CD4-positive, alpha-beta T cell treated with Interleukin-1 beta for 1 hour (primary cell): ENCODE results near the gene ABCG8.
"Not testable (repeated sequence)": the region's sequence is repeated elsewhere in the genome, so short reads cannot be mapped to it uniquely, and the experiment has no call there.

Experiments used
- DNase-seq, 2 donors: peaks; one replicate each; pipeline ENCODE4 v3.0.0-alpha.2; 2020 to 2022

Gene ABCG8

GRCh38 chr2:43874776-43875451, 36.1 kb downstream of the ABCG8 start:
- DNase-seq = no peak

DNA sequence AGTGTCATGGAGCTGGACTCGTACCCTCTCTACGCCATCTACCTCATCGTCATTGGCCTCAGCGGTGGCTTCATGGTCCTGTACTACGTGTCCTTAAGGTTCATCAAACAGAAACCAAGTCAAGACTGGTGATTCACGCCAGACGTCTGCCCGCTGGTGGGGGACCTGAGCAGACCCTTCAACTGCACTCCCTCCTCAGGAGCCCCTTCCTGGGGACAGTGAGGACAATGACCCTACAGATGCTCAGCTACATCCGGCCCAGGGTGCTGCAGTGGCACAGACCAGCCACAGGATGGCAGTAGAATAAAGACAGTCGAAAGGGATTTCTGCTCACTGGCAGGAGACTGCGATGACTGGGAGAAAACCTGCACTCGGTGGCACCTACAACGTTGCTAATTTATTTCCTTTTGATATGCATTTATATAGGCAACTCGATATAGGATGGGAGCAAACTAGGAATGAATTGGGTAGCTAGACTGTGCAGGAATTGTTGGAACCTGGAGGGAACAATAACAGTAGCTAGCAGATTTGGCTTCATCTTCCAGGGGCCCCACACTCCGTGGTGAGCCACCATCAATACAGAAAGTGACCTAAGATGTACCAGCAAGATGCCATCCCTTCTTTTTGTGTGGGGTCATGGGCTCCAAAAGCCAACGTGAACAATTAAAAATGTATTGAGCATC, 39.2 kb downstream of the ABCG8 start:
- DNase-seq = peak; percentile 40 to 55

- DNase-seq = no peak
These were observed 40.5 kb downstream of the ABCG8 start for GRCh38 chr2:43879261-43879660.

GRCh38 chr2:43880471-43880870, 41.7 kb downstream of the ABCG8 start:
- DNase-seq = no peak

DNA sequence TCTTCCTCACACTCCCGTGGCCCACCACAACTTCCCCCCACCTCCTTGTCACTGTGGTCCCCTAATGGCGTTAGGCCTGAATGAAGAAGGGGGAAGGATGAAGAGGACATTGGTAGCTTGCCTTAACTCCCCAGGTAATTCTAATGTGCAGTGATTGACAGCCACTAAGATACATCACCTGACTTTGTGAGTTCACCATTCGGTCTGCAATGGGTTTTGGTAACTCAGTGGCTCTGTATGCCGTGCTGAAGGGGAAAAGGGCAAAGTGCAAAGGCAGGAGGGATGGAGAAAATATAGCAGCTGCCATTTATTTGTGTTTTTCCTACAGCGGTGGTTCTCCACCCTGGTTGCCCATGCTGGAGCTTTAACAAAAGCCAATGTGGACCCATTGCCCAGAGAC, 42.2 kb downstream of the ABCG8 start:
- no peak for DNase-seq

DNA sequence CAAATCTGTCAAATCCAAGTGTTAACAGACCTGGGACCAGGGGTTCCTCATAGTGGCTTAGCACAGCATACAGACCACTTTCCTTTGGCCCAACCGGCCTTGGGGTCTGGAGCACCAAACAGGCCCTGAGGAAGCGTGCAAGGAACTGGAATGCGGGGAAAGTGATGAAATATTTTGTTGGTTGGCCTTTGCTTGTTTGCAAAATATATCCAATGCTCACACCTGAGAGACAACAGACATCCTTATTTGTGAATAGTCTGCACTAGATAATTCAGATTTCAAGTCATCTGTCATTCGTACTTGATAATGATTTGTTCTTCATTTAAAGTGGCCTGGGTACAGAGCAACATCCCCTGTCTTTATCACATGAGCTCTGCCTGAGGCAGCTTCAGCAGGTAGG, 43.5 kb downstream of the ABCG8 start:
- no peak for DNase-seq

- DNase-seq = no peak
These were observed 45.9 kb downstream of the ABCG8 start for GRCh38 chr2:43884689-43885088.

- no peak for DNase-seq
These were observed 46.4 kb downstream of the ABCG8 start for GRCh38 chr2:43885132-43885632.

GRCh38 chr2:43887176-43887575, 48.4 kb downstream of the ABCG8 start:
- no peak for DNase-seq

GRCh38 chr2:43889416-43889815, 50.6 kb downstream of the ABCG8 start:
- no peak for DNase-seq

DNA sequence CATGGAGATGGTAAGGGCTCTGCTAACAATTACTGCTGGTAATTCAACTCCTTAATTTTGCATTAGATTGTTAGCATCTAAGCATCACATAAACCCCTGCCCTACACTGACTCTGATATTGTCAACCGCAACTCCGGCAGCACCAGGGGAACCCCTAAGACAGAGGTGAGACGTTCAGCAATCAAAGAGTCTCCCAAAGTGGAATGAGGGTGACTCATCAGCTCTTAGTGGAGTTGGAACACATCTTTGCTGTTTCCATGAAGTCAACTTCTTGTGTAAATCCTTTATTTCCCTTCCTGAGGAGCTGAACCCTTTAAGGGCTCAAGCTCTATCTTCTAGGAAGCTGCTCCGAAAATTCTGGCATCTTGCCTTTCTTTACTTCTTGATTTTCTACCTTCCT, 52.1 kb downstream of the ABCG8 start:
- no peak for DNase-seq

- DNase-seq = no peak
These were observed 56.0 kb downstream of the ABCG8 start for GRCh38 chr2:43894743-43895142.

GRCh38 chr2:43896906-43897305, 58.1 kb downstream of the ABCG8 start:
- DNase-seq = no peak

DNA sequence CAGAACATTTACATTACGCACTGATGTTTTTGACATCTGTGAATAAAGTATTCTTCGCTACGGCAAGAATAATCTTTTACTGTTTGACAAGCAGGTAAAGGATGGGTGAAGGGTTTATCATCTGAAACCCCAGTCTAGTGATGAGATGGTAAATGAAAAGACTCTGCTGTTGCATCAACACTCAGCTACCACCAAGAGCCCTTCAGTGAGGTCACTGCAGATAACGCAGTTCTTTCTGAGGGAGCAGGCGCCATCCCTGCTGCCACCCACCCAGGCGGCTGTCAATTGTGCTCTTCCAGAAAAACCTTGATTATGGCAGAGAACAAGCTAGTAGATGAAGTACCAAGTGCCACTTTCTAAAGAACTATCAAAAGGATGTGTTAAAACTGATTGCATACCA, 58.7 kb downstream of the ABCG8 start:
- DNase-seq = no peak

DNA sequence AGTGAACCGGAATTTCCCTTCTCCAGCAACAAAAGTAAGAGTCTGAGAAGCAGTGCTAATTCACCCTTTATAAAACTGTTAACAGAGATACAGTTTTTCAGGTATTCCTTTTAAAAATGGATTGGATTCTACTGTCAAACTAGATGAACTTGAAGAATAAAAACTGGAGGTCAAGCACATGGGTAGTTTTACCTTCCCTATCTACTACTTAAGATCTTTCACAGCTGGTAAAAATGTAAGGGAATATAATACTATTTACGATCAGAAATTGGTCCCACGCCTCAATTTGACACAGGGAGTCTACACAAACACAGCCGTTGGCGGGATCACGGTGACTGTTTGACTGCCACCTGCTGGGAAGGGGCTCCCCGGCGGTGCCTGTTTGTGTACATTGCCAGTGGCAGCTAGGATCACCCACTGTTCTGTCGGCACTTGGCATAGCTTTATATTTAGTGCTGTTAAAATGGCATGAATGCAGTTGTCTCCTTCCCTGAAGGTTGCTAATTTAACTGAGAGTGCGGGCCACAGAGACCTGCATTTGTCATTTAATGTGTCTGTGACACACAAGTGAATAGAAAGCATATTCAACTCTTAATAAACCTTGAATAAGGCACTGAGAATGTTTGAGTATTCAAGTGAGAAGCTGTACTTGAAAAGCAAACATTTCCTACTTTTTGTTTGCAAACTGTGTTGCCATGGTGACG, 59.5 kb downstream of the ABCG8 start:
- DNase-seq = no peak

DNA sequence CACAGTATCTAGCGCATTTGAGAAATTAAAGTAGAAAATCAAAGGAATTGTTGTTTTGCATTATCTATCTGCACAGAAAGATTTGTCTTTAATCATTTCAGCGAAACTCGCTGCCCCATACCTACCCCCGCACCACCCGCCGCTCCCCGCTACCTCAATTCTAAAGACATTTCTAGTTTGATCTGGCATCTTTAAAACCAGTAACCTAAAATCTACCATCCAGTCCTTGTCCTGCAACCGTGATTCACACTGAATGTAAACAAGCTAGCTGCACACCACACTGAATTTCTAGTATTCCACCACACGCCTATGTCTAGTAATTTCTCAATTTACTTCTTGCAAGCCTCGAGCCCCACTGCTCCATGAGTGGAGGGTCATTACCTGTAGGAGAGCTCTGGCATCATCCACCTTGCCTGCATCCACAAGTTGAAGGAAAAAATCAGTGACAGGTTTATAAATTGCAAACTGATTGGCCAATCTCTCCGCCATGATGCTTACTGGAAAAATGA, 60.1 kb downstream of the ABCG8 start:
- no peak for DNase-seq

GRCh38 chr2:43899589-43899988, 60.8 kb downstream of the ABCG8 start:
- DNase-seq = no peak

DNA sequence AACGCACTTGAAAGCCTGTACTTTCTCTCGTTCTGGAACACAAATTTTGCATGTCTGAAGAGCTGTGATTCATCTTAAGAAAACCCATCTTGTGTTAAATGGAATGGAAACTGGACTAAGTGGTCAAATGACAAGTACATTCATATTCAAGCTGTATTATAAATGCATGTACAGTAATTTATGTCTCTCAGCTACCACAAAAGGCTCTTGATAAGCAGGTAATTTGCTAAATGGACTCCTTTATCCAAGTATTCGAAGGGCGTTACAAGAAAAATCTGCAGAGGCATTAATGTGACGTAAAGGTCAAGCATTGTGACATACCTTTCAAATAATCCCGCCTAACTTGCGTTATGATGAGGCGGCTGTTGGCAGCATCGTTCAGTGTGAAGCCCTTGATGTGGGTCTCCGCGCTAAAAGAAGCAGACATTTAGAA, 66.6 kb downstream of the ABCG8 start:
- no peak for DNase-seq

- no peak for DNase-seq
These were observed 67.1 kb downstream of the ABCG8 start for GRCh38 chr2:43905871-43906270.

DNA sequence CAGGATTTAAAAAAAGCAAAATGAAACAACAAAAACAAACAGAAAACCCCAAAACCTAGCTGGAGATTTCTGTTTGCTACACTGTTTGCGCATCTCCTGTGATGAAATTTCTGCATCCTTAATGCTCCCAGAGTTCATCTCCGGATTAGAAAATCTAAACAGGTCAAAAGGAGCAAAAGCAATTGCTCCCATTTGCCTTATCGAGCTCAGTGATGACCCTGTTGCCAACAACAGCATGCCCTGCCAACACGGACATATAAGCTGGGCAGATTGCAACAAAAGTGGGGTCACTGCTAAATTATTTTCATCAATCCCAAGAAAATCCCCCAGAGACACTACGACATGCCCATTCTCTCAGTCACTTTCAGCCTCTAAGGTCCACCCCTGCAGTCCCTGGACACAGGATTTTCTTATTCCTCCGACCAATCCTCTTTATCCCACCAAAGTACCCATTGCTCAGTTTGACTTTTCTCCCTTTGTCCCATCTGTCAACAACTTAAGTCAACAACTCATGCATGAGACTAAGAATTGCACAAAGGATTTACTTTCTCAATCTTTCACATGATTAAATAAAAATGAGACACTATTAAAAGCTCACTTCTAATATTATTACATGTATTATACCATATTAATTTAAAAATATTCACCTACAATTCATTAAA, 67.8 kb downstream of the ABCG8 start:
- no peak for DNase-seq

GRCh38 chr2:43911136-43911790, 72.5 kb downstream of the ABCG8 start:
- DNase-seq = not testable (repeated sequence)

DNA sequence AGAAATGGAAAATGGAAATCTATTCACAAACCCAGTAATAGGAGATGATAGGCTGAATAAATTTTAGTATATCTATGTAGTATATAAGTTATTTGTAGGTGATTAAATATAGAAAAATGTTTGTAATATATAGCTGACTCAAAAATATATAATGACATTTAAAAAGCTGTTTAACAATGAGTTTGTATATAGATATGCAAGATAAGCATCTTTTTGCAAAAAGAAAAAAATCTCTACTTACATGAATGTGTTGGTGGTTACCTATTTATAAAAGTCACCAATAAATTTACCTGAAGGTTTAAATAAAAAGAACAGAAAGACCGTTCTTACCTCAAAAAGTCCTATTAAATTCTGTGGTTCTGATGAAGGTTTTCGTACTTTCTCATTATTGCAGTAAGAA, 85.7 kb downstream of the ABCG8 start:
- no peak for DNase-seq

DNA sequence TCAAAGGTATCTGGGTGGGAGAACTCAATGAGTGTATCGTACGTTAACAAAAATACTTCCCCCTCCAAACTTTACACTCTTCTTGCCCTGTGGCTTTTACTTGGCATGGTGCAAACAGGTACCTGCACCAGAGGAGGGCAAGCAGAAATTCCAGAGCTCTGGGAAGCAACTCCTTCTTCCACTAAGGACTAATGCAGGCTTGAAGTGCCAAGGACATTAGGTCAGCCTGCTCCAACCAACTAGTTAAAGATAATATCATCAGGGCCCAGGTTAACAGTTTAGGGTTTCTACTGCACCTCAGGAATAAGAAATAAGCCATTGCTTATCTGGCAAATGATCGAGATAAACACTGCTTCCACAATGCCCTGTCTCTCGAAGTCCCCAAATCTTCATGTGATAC, 86.7 kb downstream of the ABCG8 start:
- no peak for DNase-seq
